ENCODE results near the gene RNF103. TPM values are rescaled to one million over a fixed set of nuclear protein-coding genes. Genes with fewer than 3 reads are reported as not detected.

RNF103 gene
- polyA plus RNA-seq, 3 donors = 1.0 to 31.9 (median 2.2) TPM

DNA sequence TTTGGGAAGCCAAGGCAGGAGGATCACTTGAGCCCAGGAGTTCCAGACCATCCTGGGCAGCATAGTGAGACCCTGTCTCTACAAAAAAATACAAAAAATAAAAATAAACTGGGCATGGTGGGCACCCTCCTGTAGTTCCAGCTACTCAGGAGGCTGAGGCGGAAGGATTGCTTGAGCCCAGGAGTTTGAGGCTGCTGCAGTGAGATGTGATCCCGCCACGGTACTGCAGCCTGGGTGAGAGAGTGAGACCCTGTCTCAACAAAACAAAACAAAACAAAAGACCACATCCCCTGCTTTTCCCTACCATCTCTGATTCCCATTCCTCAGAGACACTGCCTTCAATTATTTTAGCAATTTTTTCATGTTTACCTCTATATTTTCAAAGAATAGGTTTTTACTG lies 3.9 kb upstream of the RNF103 start:
- Mint-ChIP-seq H3K4me1 (peaks cover 4% of the 10 kb centered on the region), H3K27ac (no peak overlapping the region), H3K36me3 (no peaks in the 10 kb centered on the region), H3K27me3 (ENCODE audit: low read depth in 3 of 3) (peaks cover 0 to 8% (median 1%) of the 10 kb centered on the region in 3 donors), H3K4me3 (no peak overlapping the region), H3K9me3 (no peaks in the 10 kb centered on the region)
- Histone ChIP-seq H2AFZ (ENCODE audit: insufficient read depth, low read depth, low read length, poor library complexity, severe bottlenecking) (no peak overlapping the region), H3K36me3 (replicated peaks in 1 of 2; ENCODE audit: control insufficient read depth in 1 of 2, insufficient read depth in 2 of 2, low read length in 2 of 2) (no peaks in the 10 kb centered on the region), H3K4me3 (replicated peaks in 1 of 3; ENCODE audit: low read depth in 2 of 3, low read length in 3 of 3) (no peak overlapping the region), H4K20me1 (ENCODE audit: insufficient read depth, low read length) (no peaks in the 10 kb centered on the region), H3K4me2 (replicated peaks; ENCODE audit: extremely low read depth, low read length, poor library complexity, severe bottlenecking) (no peak overlapping the region), H3K27me3 (ENCODE audit: control insufficient read depth in 2 of 2, insufficient read depth in 2 of 2, low read length in 2 of 2) (no peaks in the 10 kb centered on the region), H3K4me1 (ENCODE audit: control insufficient read depth in 1 of 2, insufficient read depth in 2 of 2, low read length in 2 of 2) (peaks cover 4 to 5% of the 10 kb centered on the region in 2 donors), H3K9me3 (replicated peaks in 1 of 2; ENCODE audit: control insufficient read depth in 1 of 2, insufficient read depth in 1 of 2, low read length in 2 of 2) (no peaks in the 10 kb centered on the region), H3K27ac (ENCODE audit: low read depth in 1 of 2, low read length in 2 of 2) (no peak overlapping the region), H3K79me2 (ENCODE audit: insufficient read depth, low read length) (peaks cover 4% of the 10 kb centered on the region), H3K9ac (ENCODE audit: insufficient read depth, low read length, poor library complexity, severe bottlenecking) (no peak overlapping the region)
- intact Hi-C loops (cut with micrococcal nuclease) = loop anchor here in 1 of 2 donors (10.0 kb wide), 1 partner anchor 183 kb away; the partner anchor contains the start of gene KDM3A
- TF ChIP-seq, protein P1, sequence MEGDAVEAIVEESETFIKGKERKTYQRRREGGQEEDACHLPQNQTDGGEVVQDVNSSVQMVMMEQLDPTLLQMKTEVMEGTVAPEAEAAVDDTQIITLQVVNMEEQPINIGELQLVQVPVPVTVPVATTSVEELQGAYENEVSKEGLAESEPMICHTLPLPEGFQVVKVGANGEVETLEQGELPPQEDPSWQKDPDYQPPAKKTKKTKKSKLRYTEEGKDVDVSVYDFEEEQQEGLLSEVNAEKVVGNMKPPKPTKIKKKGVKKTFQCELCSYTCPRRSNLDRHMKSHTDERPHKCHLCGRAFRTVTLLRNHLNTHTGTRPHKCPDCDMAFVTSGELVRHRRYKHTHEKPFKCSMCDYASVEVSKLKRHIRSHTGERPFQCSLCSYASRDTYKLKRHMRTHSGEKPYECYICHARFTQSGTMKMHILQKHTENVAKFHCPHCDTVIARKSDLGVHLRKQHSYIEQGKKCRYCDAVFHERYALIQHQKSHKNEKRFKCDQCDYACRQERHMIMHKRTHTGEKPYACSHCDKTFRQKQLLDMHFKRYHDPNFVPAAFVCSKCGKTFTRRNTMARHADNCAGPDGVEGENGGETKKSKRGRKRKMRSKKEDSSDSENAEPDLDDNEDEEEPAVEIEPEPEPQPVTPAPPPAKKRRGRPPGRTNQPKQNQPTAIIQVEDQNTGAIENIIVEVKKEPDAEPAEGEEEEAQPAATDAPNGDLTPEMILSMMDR (IDR thresholded peaks at IDR 0.05) = no peak
- WGBS (ENCODE audit: insufficient coverage) = 100% methylated on average over 1 of the region's 3 CpGs
- no peak for DNase-seq

DNA sequence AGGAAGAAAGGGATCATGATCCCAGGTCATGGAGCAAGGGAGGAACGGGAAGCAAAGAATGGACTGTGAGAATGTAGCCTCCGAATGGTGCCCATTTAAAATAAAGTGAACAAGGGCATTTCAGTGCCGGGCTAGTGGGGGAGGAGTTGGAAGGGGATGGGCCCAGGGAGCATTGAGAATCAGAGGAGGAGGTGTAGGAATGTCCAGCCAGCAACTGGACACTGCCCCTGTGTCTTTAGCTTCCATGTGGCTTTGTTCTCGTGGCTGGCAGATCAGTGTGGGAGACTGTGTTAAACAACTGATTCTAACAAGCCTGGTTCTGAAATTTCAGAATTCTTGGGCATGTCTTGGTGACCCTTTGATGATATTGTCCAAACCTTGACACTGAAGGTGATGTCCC lies 1.4 kb upstream of the RNF103 start:
- peaks cover 2% of the 10 kb centered on the region in 2 donors for H3K36me3 Mint-ChIP-seq
- WGBS (ENCODE audit: insufficient coverage) = 100% methylated on average over 2 of the region's 4 CpGs
- intact Hi-C loops (cut with micrococcal nuclease) = loop anchor here in 1 of 2 donors (10.0 kb wide), 1 partner anchor 180 kb away; the partner anchor contains the start of gene KDM3A

More for the DNA sequence above, 1.4 kb upstream of the RNF103 start:
- peaks cover 4% of the 10 kb centered on the region for H4K20me1 ChIP-seq (ENCODE audit: insufficient read depth, low read length)
- H3K27ac ChIP-seq (ENCODE audit: low read depth in 1 of 2, low read length in 2 of 2) = no peak overlapping the region
- Mint-ChIP-seq H3K27ac (peak overlapping the region in 3 of 7 donors; percentile 6 to 57 (median 31)), H3K9me3 (no peaks in the 10 kb centered on the region), H3K27me3 (ENCODE audit: low read depth in 3 of 3) (peaks cover 0 to 8% (median 1%) of the 10 kb centered on the region in 3 donors), H3K4me3 (peak overlapping the region in 1 of 2 donors; percentile 14), H3K4me1 (peaks cover 22% of the 10 kb centered on the region)
- no peak overlapping the region for H2AFZ ChIP-seq (ENCODE audit: insufficient read depth, low read depth, low read length, poor library complexity, severe bottlenecking)
- no peaks in the 10 kb centered on the region for H3K27me3 ChIP-seq (ENCODE audit: control insufficient read depth in 2 of 2, insufficient read depth in 2 of 2, low read length in 2 of 2)
- TF ChIP-seq, protein P1 (IDR thresholded peaks at IDR 0.05) = no peak
- no peak overlapping the region for H3K4me3 ChIP-seq (replicated peaks in 1 of 3; ENCODE audit: low read depth in 2 of 3, low read length in 3 of 3)
- H3K79me2 ChIP-seq (ENCODE audit: insufficient read depth, low read length) = peaks cover 28% of the 10 kb centered on the region
- H3K9me3 ChIP-seq (replicated peaks in 1 of 2; ENCODE audit: control insufficient read depth in 1 of 2, insufficient read depth in 1 of 2, low read length in 2 of 2) = no peaks in the 10 kb centered on the region
- H3K36me3 ChIP-seq (replicated peaks in 1 of 2; ENCODE audit: control insufficient read depth in 1 of 2, insufficient read depth in 2 of 2, low read length in 2 of 2) = peaks cover 0 to 4% of the 10 kb centered on the region in 2 donors
- peaks cover 22 to 25% of the 10 kb centered on the region in 2 donors for H3K4me1 ChIP-seq (ENCODE audit: control insufficient read depth in 1 of 2, insufficient read depth in 2 of 2, low read length in 2 of 2)
- H3K4me2 ChIP-seq (replicated peaks; ENCODE audit: extremely low read depth, low read length, poor library complexity, severe bottlenecking) = no peak overlapping the region
- DNase-seq = no peak
- no peak overlapping the region for H3K9ac ChIP-seq (ENCODE audit: insufficient read depth, low read length, poor library complexity, severe bottlenecking)
